CD4-positive, alpha-beta T cell (primary cell): ENCODE measurements around the gene CGNL1. TPM values are rescaled to one million over a fixed set of nuclear protein-coding genes. Genes with fewer than 3 reads are reported as not detected.

Source experiments
- ATAC-seq: fragments of 200-7000 bp; cut with Tn5 transposase; one replicate; pipeline ENCODE4 v1.10.0; 2022; ENCODE audit warnings: mild to moderate bottlenecking; ENCODE audit not compliant: poor library complexity
- CTCF ChIA-PET: fragments of 350-600 bp; sonication (Branson Sonifier 250); formaldehyde crosslinking; loops from one replicate; lab custom pipeline; 2021; ENCODE audit warnings: antibody characterized with exemption, inconsistent platforms; lab: Charles Lee
- POLR2A ChIA-PET: fragments of 350-600 bp; sonication (Branson Sonifier 250); formaldehyde crosslinking; loops from one replicate; lab custom pipeline; 2021; ENCODE audit warnings: antibody characterized with exemption, inconsistent platforms; lab: Charles Lee
- DNase-seq, 14 experiments: peaks; one replicate each; pipeline ENCODE4 v3.0.0-alpha.2; 2013 to 2020; ENCODE audit warnings: mixed read lengths in 2 of 14
- H3K27ac ChIP-seq, 2 donors: one replicate each; pipeline versions ENCODE4 v1.5.1 to v1.7.0; 2013; ENCODE audit warnings: low read length in 2 of 2, low read depth in 1 of 2, mild to moderate bottlenecking in 1 of 2
- H3K27me3 ChIP-seq, 2 experiments: 1 replicate in 1 of 2; 2 replicates in 1 of 2; pipeline versions ENCODE4 v1.6.1 to v1.7.0; 2013; ENCODE audit warnings: low read length in 2 of 2, control low read depth in 1 of 2, mild to moderate bottlenecking in 1 of 2, moderate library complexity in 1 of 2; ENCODE audit not compliant: insufficient read depth in 2 of 2, control insufficient read depth in 1 of 2
- H3K36me3 ChIP-seq: one replicate; pipeline ENCODE4 v1.6.1; 2013; ENCODE audit warnings: low read length, control low read depth; ENCODE audit not compliant: insufficient read depth
- H3K4me1 ChIP-seq: one replicate; pipeline ENCODE4 v1.6.1; 2013; ENCODE audit warnings: low read length, control low read depth; ENCODE audit not compliant: insufficient read depth
- H3K4me3 ChIP-seq: one replicate; pipeline ENCODE4 v1.5.1; 2013; ENCODE audit warnings: mild to moderate bottlenecking, low read length, moderate library complexity
- H3K9me3 ChIP-seq, 2 experiments: 1 replicate in 1 of 2; 2 replicates in 1 of 2; pipeline versions ENCODE4 v1.6.1 to v1.7.0; 2013; ENCODE audit warnings: low read length in 2 of 2, mild to moderate bottlenecking in 2 of 2, control low read depth in 1 of 2, moderate library complexity in 1 of 2; ENCODE audit not compliant: control insufficient read depth in 1 of 2, insufficient read depth in 1 of 2
- H3K27ac Mint-ChIP-seq: one replicate; pipeline ENCODE4 v1.8.0; 2020; ENCODE audit warnings: mixed read lengths
- H3K27me3 Mint-ChIP-seq: one replicate; pipeline ENCODE4 v1.8.0; 2021; ENCODE audit warnings: mixed read lengths
- H3K36me3 Mint-ChIP-seq: one replicate; pipeline ENCODE4 v1.8.0; 2021; ENCODE audit warnings: low read depth, mixed read lengths
- H3K4me1 Mint-ChIP-seq: one replicate; pipeline ENCODE4 v1.8.0; 2021; ENCODE audit warnings: low read depth, mixed read lengths
- H3K4me3 Mint-ChIP-seq: one replicate; pipeline ENCODE4 v1.8.0; 2020; ENCODE audit warnings: mild to moderate bottlenecking, mixed read lengths
- H3K9me3 Mint-ChIP-seq: one replicate; pipeline ENCODE4 v1.8.0; 2020; ENCODE audit warnings: mixed read lengths
- CTCF ChIP-seq: fragments of 200-600 bp; IDR thresholded peaks from one replicate; pipeline ENCODE4 v1.8.0; 2022; ENCODE audit warnings: antibody characterized with exemption, mild to moderate bottlenecking
- intact Hi-C, 2 experiments: fragments of 100-400 bp; cut with DNase I in 1 of 2; cut with micrococcal nuclease in 1 of 2; formaldehyde crosslinking; loops; one replicate each; pipeline versions ENCODE4 v1.15.1 to v1.9.0; 2023 to 2025; cut with DNase I, micrococcal nuclease
- total RNA-seq, 174 experiments: library from RNA in 2 of 174; stranded (reverse) in 2 of 174; gene quantifications; one replicate each; pipeline ENCODE4 v1.2.3 and lab custom pipeline; 2021 to 2026

Gene CGNL1
- total RNA-seq, 2 experiments from 2014 or later, result not detected

- ATAC-seq (no peak), DNase-seq (no peak)
- Histone ChIP-seq H3K36me3 (no peaks in the 10 kb centered on the region), H3K27me3 (no peaks in the 10 kb centered on the region), H3K4me3 (no peak overlapping the region), H3K27ac (no peak overlapping the region), H3K9me3 (no peaks in the 10 kb centered on the region), H3K4me1 (no peaks in the 10 kb centered on the region)
- no peak overlapping the region for H3K4me3 Mint-ChIP-seq
- peaks cover 8% of the 10 kb centered on the region for H3K27me3 Mint-ChIP-seq
- H3K4me1 Mint-ChIP-seq, result no peaks in the 10 kb centered on the region
- no peaks in the 10 kb centered on the region for H3K36me3 Mint-ChIP-seq
- no peak overlapping the region for H3K27ac Mint-ChIP-seq
- ChIA-PET POLR2A (no interaction called here), CTCF (no interaction called here)
- no peak for TF ChIP-seq CTCF
- H3K9me3 Mint-ChIP-seq, result peaks cover 2% of the 10 kb centered on the region
- intact Hi-C loops, result no loop called here
Measured at GRCh38 chr15:57388464-57388863, 12.2 kb downstream of the CGNL1 start.

- no peak overlapping the region for H3K27ac ChIP-seq
- peaks cover 2% of the 10 kb centered on the region for H3K9me3 Mint-ChIP-seq
- H3K27me3 ChIP-seq, result no peaks in the 10 kb centered on the region
- no peaks in the 10 kb centered on the region for H3K36me3 Mint-ChIP-seq
- DNase-seq (no peak), ATAC-seq (no peak)
- H3K4me1 ChIP-seq, result no peaks in the 10 kb centered on the region
- ChIA-PET CTCF (no interaction called here), POLR2A (no interaction called here)
- H3K36me3 ChIP-seq, result no peaks in the 10 kb centered on the region
- no peak overlapping the region for H3K4me3 ChIP-seq
- H3K4me3 Mint-ChIP-seq, result no peak overlapping the region
- intact Hi-C loops, result no loop called here
- no peak overlapping the region for H3K27ac Mint-ChIP-seq
- no peak for TF ChIP-seq CTCF
- no peaks in the 10 kb centered on the region for H3K9me3 ChIP-seq
- no peaks in the 10 kb centered on the region for H3K4me1 Mint-ChIP-seq
- H3K27me3 Mint-ChIP-seq, result peaks cover 4% of the 10 kb centered on the region
Measured at GRCh38 chr15:57389991-57390390, 13.7 kb downstream of the CGNL1 start.

- no peak for ATAC-seq
- intact Hi-C loops, result no loop called here
Measured at GRCh38 chr15:57390583-57390982, 14.3 kb downstream of the CGNL1 start.

More at GRCh38 chr15:57390583-57390982, 14.3 kb downstream of the CGNL1 start:
- Histone ChIP-seq H3K27me3 (no peaks in the 10 kb centered on the region), H3K4me1 (no peaks in the 10 kb centered on the region), H3K27ac (no peak overlapping the region), H3K9me3 (no peaks in the 10 kb centered on the region), H3K36me3 (no peaks in the 10 kb centered on the region), H3K4me3 (no peak overlapping the region)
- ChIA-PET CTCF (no interaction called here), POLR2A (no interaction called here)
- Mint-ChIP-seq H3K4me3 (no peak overlapping the region), H3K9me3 (peaks cover 2% of the 10 kb centered on the region), H3K4me1 (no peaks in the 10 kb centered on the region), H3K36me3 (no peaks in the 10 kb centered on the region), H3K27me3 (peaks cover 4% of the 10 kb centered on the region), H3K27ac (no peak overlapping the region)
- no peak for TF ChIP-seq CTCF
- DNase-seq, result no peak
